Immature natural killer cell (primary cell): ENCODE measurements around the gene FOXL1. TPM values are rescaled to one million over a fixed set of nuclear protein-coding genes. Genes with fewer than 3 reads are reported as not detected.
"Not testable (repeated sequence)": the region's sequence is repeated elsewhere in the genome, so short reads cannot be mapped to it uniquely, and the experiment has no call there.

ENCODE experiments used
- DNase-seq, 3 donors: peaks; one replicate each; pipeline ENCODE4 v3.0.0; 2022; ENCODE audit warnings: mixed read lengths in 1 of 3
- H3K27ac Mint-ChIP-seq, 6 donors: one replicate each; pipeline ENCODE4 v1.8.0; 2020; ENCODE audit warnings: mixed read lengths in 6 of 6, mild to moderate bottlenecking in 5 of 6, inconsistent platforms in 4 of 6, moderate library complexity in 3 of 6
- H3K27me3 Mint-ChIP-seq, 3 donors: one replicate each; pipeline ENCODE4 v1.8.0; 2020 to 2021; ENCODE audit warnings: low read depth in 3 of 3, mild to moderate bottlenecking in 3 of 3, mixed read lengths in 3 of 3, moderate library complexity in 3 of 3, inconsistent platforms in 1 of 3
- H3K36me3 Mint-ChIP-seq, 3 donors: one replicate each; pipeline ENCODE4 v1.8.0; 2020; ENCODE audit warnings: mixed read lengths in 3 of 3, inconsistent platforms in 2 of 3, mild to moderate bottlenecking in 2 of 3
- H3K4me1 Mint-ChIP-seq, 2 donors: one replicate each; pipeline ENCODE4 v1.8.0; 2020; ENCODE audit warnings: inconsistent platforms in 2 of 2, mild to moderate bottlenecking in 2 of 2, mixed read lengths in 2 of 2, moderate library complexity in 1 of 2
- H3K4me3 Mint-ChIP-seq, 5 donors: one replicate each; pipeline ENCODE4 v1.8.0; 2020; ENCODE audit warnings: mild to moderate bottlenecking in 5 of 5, mixed read lengths in 5 of 5, inconsistent platforms in 3 of 5, moderate library complexity in 3 of 5
- H3K9me3 Mint-ChIP-seq, 6 donors: one replicate each; pipeline ENCODE4 v1.8.0; 2020; ENCODE audit warnings: mild to moderate bottlenecking in 6 of 6, mixed read lengths in 6 of 6, inconsistent platforms in 4 of 6, moderate library complexity in 3 of 6
- polyA plus RNA-seq, 3 donors: library from polyadenylated mRNA; unstranded; fragments of 300-500 nt; fragmentation: Illumina TruSeq; gene quantifications; one replicate each; pipeline ENCODE4 v1.2.3, GENCODE V29; 2021

The FOXL1 gene
- polyA plus RNA-seq, 3 donors from 2014 or later = not detected

- Mint-ChIP-seq H3K4me3 (no peak overlapping the region), H3K4me1 (no peaks in the 10 kb centered on the region), H3K9me3 (no peaks in the 10 kb centered on the region), H3K36me3 (no peaks in the 10 kb centered on the region), H3K27ac (no peak overlapping the region), H3K27me3 (peaks cover 1 to 9% (median 3%) of the 10 kb centered on the region in 3 donors)
- no peak for DNase-seq
Measured at GRCh38 chr16:86585821-86586611, 7.7 kb downstream of the FOXL1 start.

GRCh38 chr16:86587487-86587886 lies 9.1 kb downstream of the FOXL1 start:
- Mint-ChIP-seq H3K4me3 (no peak overlapping the region), H3K9me3 (no peaks in the 10 kb centered on the region), H3K27ac (no peak overlapping the region), H3K4me1 (no peaks in the 10 kb centered on the region), H3K36me3 (no peaks in the 10 kb centered on the region), H3K27me3 (peaks cover 1 to 9% (median 3%) of the 10 kb centered on the region in 3 donors)
- no peak for DNase-seq

- not testable (repeated sequence) for H3K4me3 Mint-ChIP-seq, H3K27ac Mint-ChIP-seq, H3K4me1 Mint-ChIP-seq, H3K36me3 Mint-ChIP-seq, H3K27me3 Mint-ChIP-seq, DNase-seq, H3K9me3 Mint-ChIP-seq
Measured at GRCh38 chr16:86587955-86588354, 9.6 kb downstream of the FOXL1 start.

GRCh38 chr16:86590501-86591144 lies 12.3 kb downstream of the FOXL1 start:
- no peaks in the 10 kb centered on the region for H3K36me3 Mint-ChIP-seq
- H3K9me3 Mint-ChIP-seq = no peaks in the 10 kb centered on the region
- peaks cover 1 to 12% (median 7%) of the 10 kb centered on the region in 3 donors for H3K27me3 Mint-ChIP-seq
- H3K4me3 Mint-ChIP-seq = no peak overlapping the region
- no peak for DNase-seq
- H3K27ac Mint-ChIP-seq = no peak overlapping the region
- H3K4me1 Mint-ChIP-seq = no peaks in the 10 kb centered on the region

- H3K27me3 Mint-ChIP-seq = peaks cover 1 to 12% (median 7%) of the 10 kb centered on the region in 3 donors
Measured at GRCh38 chr16:86591270-86591669, 12.9 kb downstream of the FOXL1 start.

GRCh38 chr16:86593913-86594620 lies 15.7 kb downstream of the FOXL1 start:
- H3K4me3 Mint-ChIP-seq = no peak overlapping the region
- H3K36me3 Mint-ChIP-seq = no peaks in the 10 kb centered on the region
- H3K27me3 Mint-ChIP-seq = peaks cover 2 to 12% (median 7%) of the 10 kb centered on the region in 3 donors
- no peaks in the 10 kb centered on the region for H3K4me1 Mint-ChIP-seq
- no peak for DNase-seq
- no peak overlapping the region for H3K27ac Mint-ChIP-seq
- H3K9me3 Mint-ChIP-seq = no peaks in the 10 kb centered on the region

More at GRCh38 chr16:86591270-86591669, 12.9 kb downstream of the FOXL1 start:
- no peak for DNase-seq
- no peaks in the 10 kb centered on the region for H3K4me1 Mint-ChIP-seq
- H3K9me3 Mint-ChIP-seq = no peaks in the 10 kb centered on the region
- H3K4me3 Mint-ChIP-seq = no peak overlapping the region
- no peaks in the 10 kb centered on the region for H3K36me3 Mint-ChIP-seq
- no peak overlapping the region for H3K27ac Mint-ChIP-seq

- no peak overlapping the region for H3K27ac Mint-ChIP-seq
- peaks cover 5 to 14% (median 7%) of the 10 kb centered on the region in 3 donors for H3K27me3 Mint-ChIP-seq
- H3K4me3 Mint-ChIP-seq = no peak overlapping the region
- no peak for DNase-seq
- no peaks in the 10 kb centered on the region for H3K4me1 Mint-ChIP-seq
- H3K36me3 Mint-ChIP-seq = no peaks in the 10 kb centered on the region
- no peaks in the 10 kb centered on the region for H3K9me3 Mint-ChIP-seq
Measured at GRCh38 chr16:86594721-86595120, 16.4 kb downstream of the FOXL1 start.

GRCh38 chr16:86595983-86596605 lies 17.7 kb downstream of the FOXL1 start:
- Mint-ChIP-seq H3K9me3 (no peaks in the 10 kb centered on the region), H3K27ac (no peak overlapping the region), H3K4me1 (no peaks in the 10 kb centered on the region), H3K36me3 (no peaks in the 10 kb centered on the region), H3K4me3 (no peak overlapping the region), H3K27me3 (peaks cover 4 to 16% (median 10%) of the 10 kb centered on the region in 3 donors)
- DNase-seq = no peak

GRCh38 chr16:86597126-86597879 lies 19.0 kb downstream of the FOXL1 start:
- no peaks in the 10 kb centered on the region for H3K9me3 Mint-ChIP-seq
- no peak overlapping the region for H3K27ac Mint-ChIP-seq
- H3K36me3 Mint-ChIP-seq = no peaks in the 10 kb centered on the region
- H3K4me1 Mint-ChIP-seq = no peaks in the 10 kb centered on the region
- DNase-seq = no peak
- peaks cover 4 to 11% (median 8%) of the 10 kb centered on the region in 3 donors for H3K27me3 Mint-ChIP-seq
- no peak overlapping the region for H3K4me3 Mint-ChIP-seq

GRCh38 chr16:86597880-86598606 lies 19.7 kb downstream of the FOXL1 start:
- Mint-ChIP-seq H3K27me3 (peaks cover 7 to 11% (median 8%) of the 10 kb centered on the region in 3 donors), H3K27ac (no peak overlapping the region), H3K4me1 (no peaks in the 10 kb centered on the region), H3K4me3 (no peak overlapping the region), H3K36me3 (no peaks in the 10 kb centered on the region), H3K9me3 (no peaks in the 10 kb centered on the region)
- DNase-seq = no peak

GRCh38 chr16:86598607-86599565 lies 20.5 kb downstream of the FOXL1 start:
- Mint-ChIP-seq H3K27me3 (peaks cover 7 to 8% (median 7%) of the 10 kb centered on the region in 3 donors), H3K9me3 (no peaks in the 10 kb centered on the region), H3K36me3 (no peaks in the 10 kb centered on the region), H3K27ac (no peak overlapping the region), H3K4me3 (no peak overlapping the region), H3K4me1 (no peaks in the 10 kb centered on the region)
- no peak for DNase-seq

- Mint-ChIP-seq H3K27me3 (peaks cover 4 to 11% (median 4%) of the 10 kb centered on the region in 3 donors), H3K9me3 (no peaks in the 10 kb centered on the region), H3K4me1 (peaks cover 12 to 13% of the 10 kb centered on the region in 2 donors), H3K36me3 (no peaks in the 10 kb centered on the region), H3K27ac (no peak overlapping the region), H3K4me3 (no peak overlapping the region)
- DNase-seq = no peak
Measured at GRCh38 chr16:86601356-86601755, 23.0 kb downstream of the FOXL1 start.
